Measurements from ENCODE around the gene LTBP3.
A peak's percentile ranks its signal among the peaks of the same experiment; 100 is the strongest.

LTBP3 gene

GRCh38 chr11:65505466-65506289, 52.5 kb downstream of the LTBP3 start:
- no peak for DNase-seq

DNA sequence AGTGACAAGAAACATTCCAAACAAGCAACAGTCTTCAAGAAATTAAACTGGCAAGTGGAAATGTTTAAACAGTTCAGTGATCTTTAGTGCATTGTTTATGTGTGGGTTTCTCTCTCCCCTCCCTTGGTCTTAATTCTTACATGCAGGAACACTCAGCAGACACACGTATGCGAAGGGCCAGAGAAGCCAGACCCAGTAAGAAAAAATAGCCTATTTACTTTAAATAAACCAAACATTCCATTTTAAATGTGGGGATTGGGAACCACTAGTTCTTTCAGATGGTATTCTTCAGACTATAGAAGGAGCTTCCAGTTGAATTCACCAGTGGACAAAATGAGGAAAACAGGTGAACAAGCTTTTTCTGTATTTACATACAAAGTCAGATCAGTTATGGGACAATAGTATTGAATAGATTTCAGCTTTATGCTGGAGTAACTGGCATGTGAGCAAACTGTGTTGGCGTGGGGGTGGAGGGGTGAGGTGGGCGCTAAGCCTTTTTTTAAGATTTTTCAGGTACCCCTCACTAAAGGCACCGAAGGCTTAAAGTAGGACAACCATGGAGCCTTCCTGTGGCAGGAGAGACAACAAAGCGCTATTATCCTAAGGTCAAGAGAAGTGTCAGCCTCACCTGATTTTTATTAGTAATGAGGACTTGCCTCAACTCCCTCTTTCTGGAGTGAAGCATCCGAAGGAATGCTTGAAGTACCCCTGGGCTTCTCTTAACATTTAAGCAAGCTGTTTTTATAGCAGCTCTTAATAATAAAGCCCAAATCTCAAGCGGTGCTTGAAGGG, 53.3 kb downstream of the LTBP3 start:
- no peak for DNase-seq

DNA sequence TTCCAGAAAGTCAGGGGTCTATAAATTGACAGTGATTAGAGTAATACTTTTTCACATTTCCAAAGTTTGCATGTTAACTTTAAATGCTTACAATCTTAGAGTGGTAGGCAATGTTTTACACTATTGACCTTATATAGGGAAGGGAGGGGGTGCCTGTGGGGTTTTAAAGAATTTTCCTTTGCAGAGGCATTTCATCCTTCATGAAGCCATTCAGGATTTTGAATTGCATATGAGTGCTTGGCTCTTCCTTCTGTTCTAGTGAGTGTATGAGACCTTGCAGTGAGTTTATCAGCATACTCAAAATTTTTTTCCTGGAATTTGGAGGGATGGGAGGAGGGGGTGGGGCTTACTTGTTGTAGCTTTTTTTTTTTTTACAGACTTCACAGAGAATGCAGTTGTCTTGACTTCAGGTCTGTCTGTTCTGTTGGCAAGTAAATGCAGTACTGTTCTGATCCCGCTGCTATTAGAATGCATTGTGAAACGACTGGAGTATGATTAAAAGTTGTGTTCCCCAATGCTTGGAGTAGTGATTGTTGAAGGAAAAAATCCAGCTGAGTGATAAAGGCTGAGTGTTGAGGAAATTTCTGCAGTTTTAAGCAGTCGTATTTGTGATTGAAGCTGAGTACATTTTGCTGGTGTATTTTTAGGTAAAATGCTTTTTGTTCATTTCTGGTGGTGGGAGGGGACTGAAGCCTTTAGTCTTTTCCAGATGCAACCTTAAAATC, 54.0 kb downstream of the LTBP3 start:
- DNase-seq, result no peak

DNA sequence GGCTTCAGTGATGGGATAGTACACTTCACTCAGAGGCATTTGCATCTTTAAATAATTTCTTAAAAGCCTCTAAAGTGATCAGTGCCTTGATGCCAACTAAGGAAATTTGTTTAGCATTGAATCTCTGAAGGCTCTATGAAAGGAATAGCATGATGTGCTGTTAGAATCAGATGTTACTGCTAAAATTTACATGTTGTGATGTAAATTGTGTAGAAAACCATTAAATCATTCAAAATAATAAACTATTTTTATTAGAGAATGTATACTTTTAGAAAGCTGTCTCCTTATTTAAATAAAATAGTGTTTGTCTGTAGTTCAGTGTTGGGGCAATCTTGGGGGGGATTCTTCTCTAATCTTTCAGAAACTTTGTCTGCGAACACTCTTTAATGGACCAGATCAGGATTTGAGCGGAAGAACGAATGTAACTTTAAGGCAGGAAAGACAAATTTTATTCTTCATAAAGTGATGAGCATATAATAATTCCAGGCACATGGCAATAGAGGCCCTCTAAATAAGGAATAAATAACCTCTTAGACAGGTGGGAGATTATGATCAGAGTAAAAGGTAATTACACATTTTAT, 54.7 kb downstream of the LTBP3 start:
- no peak for DNase-seq

- DNase-seq, result no peak
Measured at GRCh38 chr11:65502555-65503367, 55.4 kb downstream of the LTBP3 start.

GRCh38 chr11:65502274-65502554, 55.9 kb downstream of the LTBP3 start:
- no peak for DNase-seq

- DNase-seq, result no peak
Measured at GRCh38 chr11:65501472-65502273, 56.5 kb downstream of the LTBP3 start.

- no peak for DNase-seq
Measured at GRCh38 chr11:65501186-65501471, 57.0 kb downstream of the LTBP3 start.

- DNase-seq, result peak; percentile 49
Measured at GRCh38 chr11:65500387-65501185, 57.6 kb downstream of the LTBP3 start.

DNA sequence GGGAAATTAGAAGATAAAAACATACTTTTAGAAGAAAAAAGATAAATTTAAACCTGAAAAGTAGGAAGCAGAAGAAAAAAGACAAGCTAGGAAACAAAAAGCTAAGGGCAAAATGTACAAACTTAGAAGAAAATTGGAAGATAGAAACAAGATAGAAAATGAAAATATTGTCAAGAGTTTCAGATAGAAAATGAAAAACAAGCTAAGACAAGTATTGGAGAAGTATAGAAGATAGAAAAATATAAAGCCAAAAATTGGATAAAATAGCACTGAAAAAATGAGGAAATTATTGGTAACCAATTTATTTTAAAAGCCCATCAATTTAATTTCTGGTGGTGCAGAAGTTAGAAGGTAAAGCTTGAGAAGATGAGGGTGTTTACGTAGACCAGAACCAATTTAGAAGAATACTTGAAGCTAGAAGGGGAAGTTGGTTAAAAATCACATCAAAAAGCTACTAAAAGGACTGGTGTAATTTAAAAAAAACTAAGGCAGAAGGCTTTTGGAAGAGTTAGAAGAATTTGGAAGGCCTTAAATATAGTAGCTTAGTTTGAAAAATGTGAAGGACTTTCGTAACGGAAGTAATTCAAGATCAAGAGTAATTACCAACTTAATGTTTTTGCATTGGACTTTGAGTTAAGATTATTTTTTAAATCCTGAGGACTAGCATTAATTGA, 58.3 kb downstream of the LTBP3 start:
- DNase-seq, result no peak

- peak; percentile 93 for DNase-seq
Measured at GRCh38 chr11:65498977-65499712, 59.0 kb downstream of the LTBP3 start, which contains the start of gene MALAT1. Gene MALAT1, plus strand, starts transcription at chr11:65499045.

DNA sequence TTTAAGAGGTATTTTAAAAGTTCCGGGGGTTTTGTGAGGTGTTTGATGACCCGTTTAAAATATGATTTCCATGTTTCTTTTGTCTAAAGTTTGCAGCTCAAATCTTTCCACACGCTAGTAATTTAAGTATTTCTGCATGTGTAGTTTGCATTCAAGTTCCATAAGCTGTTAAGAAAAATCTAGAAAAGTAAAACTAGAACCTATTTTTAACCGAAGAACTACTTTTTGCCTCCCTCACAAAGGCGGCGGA, 59.5 kb downstream of the LTBP3 start:
- DNase-seq, result no peak

- DNase-seq, result peak; percentile 71
Measured at GRCh38 chr11:65498042-65498726, 60.0 kb downstream of the LTBP3 start.

GRCh38 chr11:65497141-65498041, 60.8 kb downstream of the LTBP3 start:
- DNase-seq, result peak; percentile 99

DNA sequence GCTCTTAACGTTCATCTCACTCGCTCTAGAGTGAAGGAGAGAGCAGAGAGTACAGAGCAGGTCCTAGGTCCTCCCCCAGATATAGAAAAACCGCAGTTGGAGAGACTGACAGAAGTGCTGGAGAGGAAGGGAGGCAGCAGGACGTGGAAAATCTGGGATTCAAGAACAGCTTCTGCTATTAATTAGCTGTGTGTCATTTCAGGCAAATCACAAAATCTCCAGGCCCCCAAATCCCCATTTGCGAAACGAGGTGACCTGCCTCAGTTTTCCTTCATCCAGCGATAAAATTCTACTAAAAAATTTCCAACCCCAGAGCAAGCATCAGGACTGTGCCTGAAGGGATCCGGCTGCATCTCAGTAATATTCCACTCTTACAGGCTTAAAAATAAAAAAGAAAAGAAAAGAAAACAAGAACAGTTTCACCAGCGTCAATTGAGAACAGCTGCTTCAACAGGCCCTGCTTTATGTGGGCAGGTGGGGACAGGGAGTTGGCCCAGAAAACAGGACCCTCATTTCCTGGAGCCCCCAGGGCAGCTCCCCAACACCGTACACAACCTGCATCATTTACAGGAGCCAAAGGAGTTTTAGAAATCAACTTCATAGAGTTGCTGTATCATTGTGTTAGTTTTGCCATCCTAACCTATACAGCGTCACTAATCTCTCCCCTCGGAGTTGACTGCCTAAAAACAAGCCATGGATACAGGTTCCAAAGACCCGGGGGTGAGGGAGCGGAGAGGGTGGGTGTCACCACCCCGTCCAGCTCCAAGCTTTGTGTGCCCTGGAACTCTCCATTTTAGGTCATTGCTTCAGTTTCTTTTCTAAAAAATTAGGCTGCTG, 61.6 kb downstream of the LTBP3 start:
- DNase-seq, result no peak

DNA sequence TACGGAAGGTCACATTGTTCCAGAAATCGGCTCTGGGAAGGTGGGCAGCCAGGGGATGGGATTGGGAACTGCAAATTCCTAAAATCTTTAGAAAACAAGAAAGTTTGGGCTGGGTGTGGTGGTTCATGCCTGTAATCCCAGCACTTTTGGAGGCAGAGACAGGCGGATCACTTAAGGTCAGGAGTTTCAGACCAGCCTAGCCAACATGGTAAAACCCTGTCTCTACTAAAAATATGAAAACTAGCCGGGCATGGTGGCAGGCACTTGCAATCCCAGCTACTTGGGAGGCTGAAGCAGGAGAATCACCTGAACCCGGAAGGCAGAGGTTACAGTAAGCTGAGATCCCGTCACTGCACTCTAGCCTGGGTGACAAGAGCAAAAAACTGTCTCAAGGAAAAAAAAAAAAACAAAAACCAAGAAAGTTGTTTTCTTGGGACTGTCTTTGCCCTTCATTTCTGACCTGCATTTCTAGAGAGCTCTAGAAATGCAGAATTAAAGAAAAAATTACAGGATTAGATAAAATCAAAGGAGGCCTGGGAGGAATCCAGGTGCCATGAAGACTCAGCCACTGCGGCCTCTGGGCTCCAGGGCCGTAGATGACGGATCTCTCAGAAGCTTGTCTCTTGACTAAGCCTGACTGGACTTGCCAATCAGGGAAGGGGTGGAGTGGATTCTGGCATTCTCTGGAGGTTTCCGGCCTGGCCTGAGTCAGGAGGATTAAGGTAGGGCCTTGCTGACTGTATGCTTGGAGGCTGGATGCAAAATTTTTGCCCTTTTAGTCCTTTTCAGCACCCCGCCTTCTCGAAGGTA, 64.6 kb downstream of the LTBP3 start:
- DNase-seq, result peak; percentile 16
